Measurements from ENCODE around the gene STAP1. TPM values are rescaled to one million over a fixed set of nuclear protein-coding genes. Genes with fewer than 3 reads are reported as not detected.

Gene STAP1
- polyA plus RNA-seq, 1 of the 3 experiments (the other 2 are of a cell fraction), result not detected

- Histone ChIP-seq H3K27ac (ENCODE audit: low read depth in 2 of 2, low read length in 1 of 2) (no peak overlapping the region), H3K4me3 (ENCODE audit: low read depth in 2 of 2, low read length in 1 of 2) (no peak overlapping the region), H3K79me2 (ENCODE audit: insufficient read depth) (peaks cover 53% of the 10 kb centered on the region), H3K9me3 (no peaks in the 10 kb centered on the region), H3F3A (replicated peaks; ENCODE audit: insufficient read depth) (peaks cover 9% of the 10 kb centered on the region), H3K27me3 (ENCODE audit: insufficient read depth) (no peaks in the 10 kb centered on the region), H2AFZ (ENCODE audit: low read depth) (no peak overlapping the region), H3K9me2 (no peaks in the 10 kb centered on the region), H3K4me2 (no peak overlapping the region), H3K36me3 (replicated peaks in 1 of 2; ENCODE audit: control insufficient read depth in 1 of 2, insufficient read depth in 2 of 2, low read length in 1 of 2) (peaks cover 61 to 77% of the 10 kb centered on the region in 2 experiments), H3K9ac (no peak overlapping the region), H4K20me1 (ENCODE audit: insufficient read depth) (no peaks in the 10 kb centered on the region), H3K4me1 (ENCODE audit: control insufficient read depth in 1 of 2, insufficient read depth in 2 of 2, low read depth in 1 of 2, low read length in 1 of 2) (peaks cover 0 to 17% of the 10 kb centered on the region in 2 experiments; a peak in 2 of 4 replicates)
- CTCF ChIA-PET, result interaction anchor here (0.9 kb wide), 1 partner anchor 54 kb away, joined by 3 read pairs; no protein-coding TSS in a partner anchor
- POLR2A ChIA-PET, result no interaction called here
- DNase-seq, result no peak
- TF ChIP-seq MEF2A (IDR thresholded peaks at IDR 0.05; ENCODE audit: borderline replicate concordance, low read depth), result no peak
- TF ChIP-seq EP300 (IDR thresholded peaks at IDR 0.05; ENCODE audit: borderline replicate concordance in 1 of 2, low read depth in 1 of 2, low read length in 1 of 2), result no peak
- no peak for TF ChIP-seq FOXJ3 (CRISPR knock-in tag; IDR thresholded peaks at IDR 0.05)
- TF ChIP-seq GABPA (IDR thresholded peaks at IDR 0.05; ENCODE audit: low read depth), result no peak
- no peak for TF ChIP-seq EZH2phosphoT487 (IDR thresholded peaks at IDR 0.05; ENCODE audit: borderline replicate concordance, low read depth)
- TF ChIP-seq FOXM1 (IDR thresholded peaks at IDR 0.05; ENCODE audit: low read depth), result no peak
- no peak for TF ChIP-seq RXRA (IDR thresholded peaks at IDR 0.05; ENCODE audit: borderline replicate concordance, low read depth)
- no peak for TF ChIP-seq POLR2AphosphoS5 (IDR thresholded peaks at IDR 0.05; ENCODE audit: low read depth, low read length)
- TF ChIP-seq CTCF (IDR thresholded peaks at IDR 0.05), result no peak
- no peak for TF ChIP-seq IRF3 (IDR thresholded peaks at IDR 0.05; ENCODE audit: low read depth, low read length)
- no peak for TF ChIP-seq USF2 (IDR thresholded peaks at IDR 0.05; ENCODE audit: borderline replicate concordance, low read depth, low read length)
- TF ChIP-seq RCOR1 (IDR thresholded peaks at IDR 0.05; ENCODE audit: low read length), result no peak
- no peak for TF ChIP-seq YY1 (IDR thresholded peaks at IDR 0.05; ENCODE audit: low read depth)
- WGBS (ENCODE audit: low lambda C conversion rate), result 93% methylated on average over 1 of the region's 1 CpG
These were observed 18.7 kb upstream of the STAP1 start for GRCh38 chr4:67539830-67540229.

- ChIA-PET CTCF (no interaction called here), POLR2A (no interaction called here)
- H3K36me3 ChIP-seq (replicated peaks in 1 of 2; ENCODE audit: control insufficient read depth in 1 of 2, insufficient read depth in 2 of 2, low read length in 1 of 2), result peaks cover 44 to 57% of the 10 kb centered on the region in 2 experiments
- H3K9me2 ChIP-seq, result no peaks in the 10 kb centered on the region
- no peaks in the 10 kb centered on the region for H3K27me3 ChIP-seq (ENCODE audit: insufficient read depth)
- H3K9ac ChIP-seq, result no peak overlapping the region
- no peaks in the 10 kb centered on the region for H4K20me1 ChIP-seq (ENCODE audit: insufficient read depth)
- H3K27ac ChIP-seq (ENCODE audit: low read depth in 2 of 2, low read length in 1 of 2), result peak overlapping the region in 1 of 2 experiments; percentile 53; a peak in 2 of 4 replicates
- no peak overlapping the region for H3K4me2 ChIP-seq
- H3K9me3 ChIP-seq, result no peaks in the 10 kb centered on the region
- TF ChIP-seq EP300 (IDR thresholded peaks at IDR 0.05; ENCODE audit: borderline replicate concordance in 1 of 2, low read depth in 1 of 2, low read length in 1 of 2) (no peak), POLR2AphosphoS5 (IDR thresholded peaks at IDR 0.05; ENCODE audit: low read depth, low read length) (no peak), MAX (IDR thresholded peaks at IDR 0.05; ENCODE audit: low read depth) (no peak), SMC3 (IDR thresholded peaks at IDR 0.05; ENCODE audit: low read depth, low read length) (no peak), GATA2 (CRISPR knock-in tag; IDR thresholded peaks at IDR 0.05) (no peak), EZH2phosphoT487 (IDR thresholded peaks at IDR 0.05; ENCODE audit: borderline replicate concordance, low read depth) (no peak), CTCF (IDR thresholded peaks at IDR 0.05) (no peak), RAD21 (IDR thresholded peaks at IDR 0.05; ENCODE audit: low read length) (no peak), PBX3 (IDR thresholded peaks at IDR 0.05) (no peak), SIN3A (IDR thresholded peaks at IDR 0.05; ENCODE audit: borderline replicate concordance, low read depth, low read length) (no peak), NRF1 (IDR thresholded peaks at IDR 0.05; ENCODE audit: low read depth, low read length) (no peak), YY1 (IDR thresholded peaks at IDR 0.05; ENCODE audit: low read depth) (no peak)
- no peak for DNase-seq
- peaks cover 13% of the 10 kb centered on the region for H3F3A ChIP-seq (replicated peaks; ENCODE audit: insufficient read depth)
- peaks cover 57% of the 10 kb centered on the region for H3K79me2 ChIP-seq (ENCODE audit: insufficient read depth)
- peaks cover 0 to 17% of the 10 kb centered on the region in 2 experiments; a peak in 2 of 4 replicates for H3K4me1 ChIP-seq (ENCODE audit: control insufficient read depth in 1 of 2, insufficient read depth in 2 of 2, low read depth in 1 of 2, low read length in 1 of 2)
- H2AFZ ChIP-seq (ENCODE audit: low read depth), result no peak overlapping the region
- WGBS (ENCODE audit: low lambda C conversion rate), result 42% methylated on average over 1 of the region's 1 CpG
- H3K4me3 ChIP-seq (ENCODE audit: low read depth in 2 of 2, low read length in 1 of 2), result no peak overlapping the region
These were observed 16.5 kb upstream of the STAP1 start for GRCh38 chr4:67542076-67542475.

Data from SK-N-SH (cell line).